ENCODE measurements around the gene CEP55. TPM values are rescaled to one million over a fixed set of nuclear protein-coding genes. Genes with fewer than 3 reads are reported as not detected.
A peak's percentile ranks its signal among the peaks of the same experiment; 100 is the strongest.

Gene CEP55
- total and polyA plus RNA-seq, 9 of the 15 experiments (the other 6 are each of a cell fraction or from before 2014, with no cell fraction given) = 4.4 to 32.5 (median 18.1) TPM

DNA sequence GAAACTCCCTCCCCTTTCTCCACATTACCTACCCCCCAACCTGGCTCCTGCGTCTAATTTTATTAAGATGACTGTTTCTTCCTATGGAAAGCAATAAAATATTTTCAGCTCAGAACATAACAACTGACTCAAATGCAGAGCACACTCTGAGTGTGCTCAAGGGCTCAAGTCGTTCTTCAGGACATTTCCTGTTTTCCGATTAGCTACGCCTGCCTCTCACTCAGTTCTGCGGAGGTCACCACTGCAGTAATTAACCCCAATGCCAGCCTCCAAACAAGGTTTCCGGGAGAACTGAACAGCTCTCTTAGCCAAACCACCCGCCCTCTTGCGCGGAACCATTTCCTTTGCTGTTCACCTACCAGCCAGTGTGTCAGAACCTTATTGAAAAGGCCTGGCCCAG lies 33.5 kb upstream of the CEP55 start:
- no TSS peak for BruUV-seq (replicated peaks)

DNA sequence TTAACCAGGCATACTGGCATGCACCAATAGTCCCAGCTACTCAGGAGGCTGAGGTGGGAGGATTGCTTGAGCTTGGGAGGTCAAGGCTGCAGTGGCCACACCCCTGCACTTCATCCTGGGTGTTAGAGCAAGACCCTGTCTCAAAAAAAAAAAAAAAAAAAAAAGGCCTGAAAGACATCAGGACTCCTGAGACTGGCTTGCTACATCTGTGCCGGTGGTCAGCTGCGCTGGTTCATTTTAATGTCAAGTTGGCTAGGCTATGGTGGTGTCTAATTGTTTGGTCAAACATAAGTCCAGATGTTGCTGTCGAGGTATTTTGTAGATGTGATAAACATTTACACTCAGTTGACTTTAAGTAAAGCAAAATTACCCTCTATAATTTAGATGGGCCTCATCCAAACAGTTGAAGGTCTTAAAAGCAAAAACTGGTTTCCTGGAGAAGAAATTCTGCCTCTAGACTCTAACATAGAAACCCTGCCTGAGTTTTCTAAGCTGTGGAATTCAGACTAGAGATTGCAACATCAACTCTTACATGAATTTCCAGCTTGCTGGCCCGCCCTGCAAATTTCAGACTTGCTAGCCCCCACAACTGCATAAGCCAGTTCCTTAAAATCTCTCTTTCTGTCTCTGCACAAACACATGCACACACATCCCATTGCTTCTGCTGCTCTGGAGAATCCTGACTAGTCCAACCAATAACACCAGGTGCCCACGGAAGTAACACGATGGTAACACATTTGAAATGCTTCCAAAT lies 32.5 kb upstream of the CEP55 start:
- no peaks in the 10 kb centered on the region for H4K20me1 ChIP-seq (replicated peaks; ENCODE audit: control insufficient read depth, insufficient read depth, low read length)
- H3K4me3 ChIP-seq = no peak overlapping the region
- no peak for DNase-seq (ENCODE audit: extremely low read depth in 1 of 4, low spot score in 3 of 4)
- H3K9me3 ChIP-seq (replicated peaks; ENCODE audit: control insufficient read depth, insufficient read depth, low read depth, low read length) = no peaks in the 10 kb centered on the region
- ATAC-seq = no peak
- BruUV-seq (replicated peaks) = no TSS peak
- H3K9me1 ChIP-seq (ENCODE audit: control insufficient read depth, insufficient read depth, low read length) = no peaks in the 10 kb centered on the region
- H3K4me2 ChIP-seq (ENCODE audit: insufficient read depth, low read length) = no peak overlapping the region
- FAIRE-seq = no peak
- WGBS (ENCODE audit: insufficient coverage, low coverage, missing lambda C conversion rate) = 2% methylated on average over 4 of the region's 6 CpGs
- no peak overlapping the region for H2AFZ ChIP-seq (ENCODE audit: low read depth, low read length)
- no peak overlapping the region for H3K9ac ChIP-seq (ENCODE audit: insufficient read depth in 1 of 2, low read depth in 2 of 2, low read length in 2 of 2)
- intact Hi-C loops (cut with micrococcal nuclease) (no loop called here), in situ Hi-C loops (cut with MboI) (no loop called here)
- no peaks in the 10 kb centered on the region for H3K36me3 ChIP-seq (ENCODE audit: control insufficient read depth, insufficient read depth, low read length)
- POLR2A ChIA-PET = interaction anchor here (1.3 kb wide), 1 partner anchor 9 kb away, joined by 3 read pairs; no protein-coding TSS in a partner anchor
- H3K4me1 ChIP-seq (replicated peaks in 1 of 2; ENCODE audit: control insufficient read depth in 2 of 2, insufficient read depth in 2 of 2, low read length in 2 of 2) = no peaks in the 10 kb centered on the region; a peak in 1 of 5 replicates
- no peaks in the 10 kb centered on the region for H3K79me2 ChIP-seq (ENCODE audit: control insufficient read depth, insufficient read depth, low read length)
- peaks cover 0 to 9% of the 10 kb centered on the region in 2 experiments; a peak in 2 of 5 replicates for H3K27me3 ChIP-seq (ENCODE audit: control insufficient read depth in 2 of 2, insufficient read depth in 2 of 2, low read length in 2 of 2)
- CTCF ChIA-PET (ENCODE audit: low intra/inter-chr PET ratio) = no interaction called here
- TF ChIP-seq ZNF134 (CRISPR knock-in tag; conservative IDR thresholded peaks at IDR 0.05) = 0 out of 2 replicates have a peak, but pooled peaks have one; percentile 26
- no peak for TF ChIP-seq SREBF2 (CRISPR knock-in tag; IDR thresholded peaks at IDR 0.05)
- no peak for TF ChIP-seq FOXK2 (conservative IDR thresholded peaks at IDR 0.05 in 1 of 2, IDR thresholded peaks at IDR 0.05 in 1 of 2; ENCODE audit: low read depth in 2 of 2)
- no peak for TF ChIP-seq RBM34 (IDR thresholded peaks at IDR 0.05; ENCODE audit: borderline replicate concordance, insufficient read depth, low read length)
- H3K27ac ChIP-seq (ENCODE audit: extremely low read depth, low read depth, low read length) = no peak overlapping the region

More for the DNA sequence above, 33.5 kb upstream of the CEP55 start:
- H3K4me3 ChIP-seq = no peak overlapping the region
- in situ Hi-C loops (cut with MboI) (no loop called here), intact Hi-C loops (cut with micrococcal nuclease) (no loop called here)
- no peak overlapping the region for H2AFZ ChIP-seq (ENCODE audit: low read depth, low read length)
- no peaks in the 10 kb centered on the region; a peak in 1 of 5 replicates for H3K4me1 ChIP-seq (replicated peaks in 1 of 2; ENCODE audit: control insufficient read depth in 2 of 2, insufficient read depth in 2 of 2, low read length in 2 of 2)
- ATAC-seq (no peak), DNase-seq (ENCODE audit: extremely low read depth in 1 of 4, low spot score in 3 of 4) (no peak), FAIRE-seq (no peak)
- H3K79me2 ChIP-seq (ENCODE audit: control insufficient read depth, insufficient read depth, low read length) = no peaks in the 10 kb centered on the region
- H3K36me3 ChIP-seq (ENCODE audit: control insufficient read depth, insufficient read depth, low read length) = no peaks in the 10 kb centered on the region
- no peaks in the 10 kb centered on the region for H3K9me3 ChIP-seq (replicated peaks; ENCODE audit: control insufficient read depth, insufficient read depth, low read depth, low read length)
- no peak overlapping the region for H3K27ac ChIP-seq (ENCODE audit: extremely low read depth, low read depth, low read length)
- ChIA-PET CTCF (ENCODE audit: low intra/inter-chr PET ratio) (interaction anchor here (0.7 kb wide), 1 partner anchor 558 kb away, joined by 3 read pairs; no protein-coding TSS in a partner anchor), POLR2A (no interaction called here)
- H3K9ac ChIP-seq (ENCODE audit: insufficient read depth in 1 of 2, low read depth in 2 of 2, low read length in 2 of 2) = no peak overlapping the region
- no peaks in the 10 kb centered on the region for H3K9me1 ChIP-seq (ENCODE audit: control insufficient read depth, insufficient read depth, low read length)
- H3K4me2 ChIP-seq (ENCODE audit: insufficient read depth, low read length) = no peak overlapping the region
- TF ChIP-seq, protein P1, sequence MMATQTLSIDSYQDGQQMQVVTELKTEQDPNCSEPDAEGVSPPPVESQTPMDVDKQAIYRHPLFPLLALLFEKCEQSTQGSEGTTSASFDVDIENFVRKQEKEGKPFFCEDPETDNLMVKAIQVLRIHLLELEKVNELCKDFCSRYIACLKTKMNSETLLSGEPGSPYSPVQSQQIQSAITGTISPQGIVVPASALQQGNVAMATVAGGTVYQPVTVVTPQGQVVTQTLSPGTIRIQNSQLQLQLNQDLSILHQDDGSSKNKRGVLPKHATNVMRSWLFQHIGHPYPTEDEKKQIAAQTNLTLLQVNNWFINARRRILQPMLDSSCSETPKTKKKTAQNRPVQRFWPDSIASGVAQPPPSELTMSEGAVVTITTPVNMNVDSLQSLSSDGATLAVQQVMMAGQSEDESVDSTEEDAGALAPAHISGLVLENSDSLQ (IDR thresholded peaks at IDR 0.05) = peak; percentile 67
- TF ChIP-seq ZNF780A (CRISPR knock-in tag; IDR thresholded peaks at IDR 0.05) = no peak
- H3K27me3 ChIP-seq (ENCODE audit: control insufficient read depth in 2 of 2, insufficient read depth in 2 of 2, low read length in 2 of 2) = peaks cover 0 to 12% of the 10 kb centered on the region in 2 experiments; a peak in 2 of 5 replicates
- 25% methylated on average over 9 of the region's 9 CpGs for WGBS (ENCODE audit: insufficient coverage, low coverage, missing lambda C conversion rate)
- no peaks in the 10 kb centered on the region for H4K20me1 ChIP-seq (replicated peaks; ENCODE audit: control insufficient read depth, insufficient read depth, low read length)

Data from K562 (cell line).